HS-5 (cell line): ENCODE measurements around the gene SPNS1.
"Not testable (repeated sequence)": the region's sequence is repeated elsewhere in the genome, so short reads cannot be mapped to it uniquely, and the experiment has no call there.

ENCODE experiments used
- DNase-seq: peaks from one replicate; pipeline ENCODE4 v3.0.0-alpha.2; 2012; ENCODE audit warnings: low read depth

The SPNS1 gene

DNA sequence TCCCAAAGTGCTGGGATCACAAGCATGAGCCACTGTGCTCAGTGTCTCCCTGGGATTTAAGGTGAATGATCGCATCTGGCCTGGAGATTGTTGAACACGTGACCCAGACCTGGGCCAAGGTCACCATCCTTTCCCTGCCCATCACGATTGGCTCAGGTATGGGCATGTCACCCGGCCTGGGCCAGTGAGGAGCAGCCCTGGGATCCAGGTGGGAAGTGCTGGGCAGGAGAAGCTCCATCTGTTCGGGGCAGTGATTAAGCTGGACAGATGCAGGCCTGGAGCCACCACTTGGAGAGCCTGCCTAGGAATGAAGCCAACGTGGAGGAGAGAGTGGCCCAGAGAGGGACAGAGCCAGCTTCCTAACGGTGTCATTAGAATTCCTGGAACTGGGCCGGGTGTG, 17.1 kb downstream of the SPNS1 start:
- no peak for DNase-seq

DNA sequence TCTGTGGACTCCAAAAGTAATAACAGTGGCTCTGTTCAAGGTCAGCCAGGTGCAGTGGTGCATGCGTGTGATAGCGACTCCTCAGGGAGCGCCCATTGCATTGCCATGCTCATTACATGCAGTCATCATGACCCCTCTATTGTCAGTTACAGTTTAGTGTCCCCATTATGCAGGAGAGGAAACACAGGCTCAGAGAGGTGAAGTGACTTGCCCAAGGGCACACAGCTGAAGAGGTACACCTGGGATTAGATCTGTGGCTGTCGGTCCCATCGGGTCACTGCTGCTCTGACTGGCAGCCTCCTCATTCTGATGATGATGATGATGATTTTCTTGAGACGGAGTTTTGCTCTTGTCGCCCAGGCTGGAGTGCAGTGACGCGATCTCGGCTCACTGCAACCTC, 17.9 kb downstream of the SPNS1 start:
- no peak for DNase-seq

DNA sequence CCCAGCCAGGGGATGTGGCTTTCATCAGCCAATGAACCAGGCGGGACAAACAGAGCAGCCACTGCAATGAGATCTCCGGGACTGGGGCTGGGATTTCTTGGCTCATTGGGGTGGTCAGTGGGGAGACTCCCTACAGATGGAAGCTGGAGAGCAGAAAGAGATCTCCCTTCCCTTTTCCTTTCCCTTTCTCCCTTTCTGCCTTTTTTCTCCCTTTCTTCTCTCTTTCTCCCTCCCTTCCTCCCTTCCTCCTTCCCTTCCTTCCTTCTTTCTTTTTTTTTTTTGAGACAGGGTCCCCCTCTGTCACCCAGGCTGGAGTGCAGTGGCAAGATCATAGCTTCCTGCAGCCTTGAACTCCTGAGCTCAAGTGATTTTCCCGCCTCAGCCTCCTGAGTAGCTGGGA, 24.3 kb downstream of the SPNS1 start:
- DNase-seq: no peak

DNA sequence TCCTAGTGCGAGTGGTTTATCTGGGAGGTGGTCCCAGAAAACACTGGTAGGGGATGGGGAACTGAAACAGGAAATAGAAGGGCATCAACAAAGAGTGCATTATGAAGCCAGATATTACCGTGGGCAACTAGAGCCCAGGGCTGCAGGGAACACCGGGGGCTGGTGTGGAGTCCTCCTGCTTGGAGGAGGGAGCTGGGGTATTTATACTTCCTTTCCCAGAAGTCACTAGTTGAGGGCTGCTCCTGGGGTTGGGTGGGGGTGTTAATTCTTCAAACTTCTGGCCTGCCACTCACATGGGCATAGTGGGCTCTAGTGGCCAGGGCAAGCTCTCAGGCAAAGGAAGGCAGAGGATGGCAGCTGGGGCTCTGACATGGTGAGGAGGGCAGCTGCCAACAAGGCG, 25.0 kb downstream of the SPNS1 start:
- no peak for DNase-seq

DNA sequence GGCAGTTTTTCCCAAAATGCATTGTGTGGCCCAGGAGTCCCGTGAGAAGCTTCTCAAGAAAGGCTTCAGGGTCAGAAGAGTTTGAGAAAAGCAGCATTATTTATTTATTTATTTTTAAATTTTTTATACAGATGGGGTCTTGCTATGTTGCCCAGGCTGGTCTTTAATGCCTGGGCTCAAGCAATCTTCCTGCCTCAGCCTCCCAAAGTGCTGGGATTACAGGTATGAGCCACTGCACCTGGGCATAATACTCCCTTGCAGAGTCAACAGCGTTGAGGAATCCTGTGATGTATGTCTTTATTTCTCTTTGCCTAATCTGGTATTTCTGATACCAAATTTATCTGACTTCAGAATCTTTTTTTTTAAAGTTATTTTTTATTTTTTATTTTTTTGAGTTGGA, 25.4 kb downstream of the SPNS1 start:
- DNase-seq: no peak

DNA sequence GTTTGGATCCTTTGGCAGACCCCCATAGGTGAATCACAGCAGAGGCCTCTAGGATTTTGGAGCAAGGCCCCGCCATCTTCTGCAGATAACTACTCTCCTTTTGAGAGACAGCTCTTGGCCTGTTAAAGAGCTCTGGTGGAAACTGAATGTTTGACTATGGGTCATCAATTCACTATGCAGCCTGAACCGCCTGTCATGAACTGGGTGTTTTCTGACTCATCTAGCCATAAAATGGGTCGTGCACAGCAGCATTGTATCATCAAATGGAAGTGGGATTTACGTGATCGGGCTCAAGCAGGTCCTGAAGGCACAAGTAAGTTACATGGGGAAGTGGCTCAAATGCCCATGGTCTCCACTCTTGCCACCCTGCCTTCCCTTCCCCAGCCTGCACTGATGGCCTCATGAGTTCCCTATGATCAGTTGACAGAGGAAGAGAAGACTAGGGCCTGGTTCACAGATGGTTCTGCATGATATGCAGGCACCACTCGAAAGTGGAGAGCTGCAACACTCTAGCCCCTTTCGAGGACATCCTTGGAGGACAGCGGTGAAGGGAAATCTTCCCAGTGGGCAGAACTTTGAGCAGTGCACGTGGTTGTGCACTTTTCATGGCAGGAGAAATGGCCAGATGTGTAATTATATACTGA, 30.0 kb downstream of the SPNS1 start:
- not testable (repeated sequence) for DNase-seq

DNA sequence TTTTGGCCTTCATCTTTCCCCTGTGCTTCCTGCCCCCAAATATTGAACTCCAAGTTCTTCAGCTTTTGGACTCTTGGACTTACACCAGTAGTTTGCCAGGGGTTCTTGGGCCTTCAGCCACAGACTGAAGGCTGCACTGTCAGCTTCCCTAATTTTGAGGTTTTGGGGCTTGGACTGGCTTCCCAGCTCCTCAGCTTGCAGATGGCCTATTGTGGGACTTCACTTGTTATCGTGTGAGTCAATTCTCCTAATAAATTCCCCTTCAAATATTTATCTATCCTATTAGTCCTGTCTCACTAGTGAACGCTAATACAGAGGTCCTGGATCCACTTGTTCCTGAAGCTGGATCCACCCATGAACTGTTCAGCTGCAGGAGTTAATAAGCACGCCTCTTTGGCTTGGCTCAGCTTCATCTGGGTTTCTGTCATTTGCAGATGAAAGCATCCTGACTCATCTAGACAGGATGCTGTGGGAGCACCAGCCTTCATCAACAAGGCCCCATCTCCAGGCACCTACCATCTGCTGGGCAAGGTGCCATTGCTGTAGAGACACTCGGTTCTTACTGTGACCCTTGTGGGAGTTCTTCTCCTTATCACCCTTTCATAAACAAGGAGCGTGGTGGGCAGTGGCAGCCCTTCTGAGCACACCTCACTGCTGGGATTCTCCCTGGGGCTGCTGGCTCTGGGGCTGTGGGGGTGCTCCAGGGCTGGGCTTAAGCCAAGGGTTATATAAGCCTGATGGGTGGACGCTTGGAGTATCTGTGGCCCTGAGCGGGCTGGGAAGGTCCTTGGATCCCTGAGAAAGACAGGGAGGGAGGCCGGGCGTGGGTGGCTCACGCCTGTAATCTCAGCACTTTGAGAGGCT, 33.4 kb downstream of the SPNS1 start:
- peak; percentile 39 for DNase-seq

DNA sequence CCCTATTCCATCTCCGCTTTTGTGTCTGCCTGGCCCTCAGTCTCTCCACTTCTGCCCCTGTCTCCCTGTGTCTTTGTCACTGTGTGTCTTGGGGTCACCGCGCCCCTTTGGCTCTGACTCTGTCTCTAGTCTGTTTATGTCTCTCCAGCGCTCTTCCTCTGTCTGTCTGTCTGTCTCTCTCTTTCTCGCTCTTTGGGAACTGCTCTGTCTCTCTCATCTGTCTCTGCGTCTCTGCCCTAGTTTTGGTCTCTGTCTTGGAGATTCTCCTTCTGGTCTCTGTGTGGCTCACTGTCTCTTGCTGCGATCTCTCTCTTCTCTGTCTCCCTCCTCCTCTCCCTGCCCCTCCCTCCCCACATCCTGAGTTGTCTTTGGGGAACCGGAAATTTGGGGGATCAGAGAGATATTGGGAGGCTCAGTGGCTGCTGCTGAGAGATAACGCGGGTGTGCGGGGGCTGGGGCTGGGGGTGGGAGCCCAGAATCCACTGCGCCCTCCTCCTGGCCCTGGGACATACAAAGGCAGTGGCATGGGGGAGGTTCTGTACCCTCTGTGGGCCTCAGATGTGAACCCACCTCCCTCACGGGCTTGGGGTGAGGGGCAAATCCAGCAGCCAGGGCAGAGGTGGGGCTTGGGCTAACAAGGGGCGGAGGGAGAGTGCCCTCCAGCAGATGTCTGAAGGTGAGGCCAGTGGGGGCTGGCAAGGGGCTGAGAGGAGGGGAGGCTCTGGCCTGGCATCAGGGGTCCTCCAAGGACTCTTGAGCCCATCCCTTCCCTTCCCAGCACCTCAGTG, 34.7 kb downstream of the SPNS1 start:
- no peak for DNase-seq

DNA sequence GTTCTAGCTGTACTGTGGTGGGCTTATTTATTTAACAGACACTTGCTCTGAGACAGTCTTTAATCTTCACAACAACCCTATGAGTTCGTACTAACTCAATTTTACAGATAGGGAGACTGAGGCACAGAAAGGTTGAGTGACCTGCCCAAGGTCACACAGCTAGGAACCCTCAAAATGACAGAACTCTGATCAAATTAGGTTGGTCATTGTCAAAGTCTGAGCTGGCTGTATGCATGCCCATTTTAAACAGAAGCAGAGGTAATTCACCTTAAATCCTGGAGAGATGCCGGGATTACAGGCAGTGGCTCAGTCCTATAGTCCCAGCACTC, 35.2 kb downstream of the SPNS1 start:
- no peak for DNase-seq

DNA sequence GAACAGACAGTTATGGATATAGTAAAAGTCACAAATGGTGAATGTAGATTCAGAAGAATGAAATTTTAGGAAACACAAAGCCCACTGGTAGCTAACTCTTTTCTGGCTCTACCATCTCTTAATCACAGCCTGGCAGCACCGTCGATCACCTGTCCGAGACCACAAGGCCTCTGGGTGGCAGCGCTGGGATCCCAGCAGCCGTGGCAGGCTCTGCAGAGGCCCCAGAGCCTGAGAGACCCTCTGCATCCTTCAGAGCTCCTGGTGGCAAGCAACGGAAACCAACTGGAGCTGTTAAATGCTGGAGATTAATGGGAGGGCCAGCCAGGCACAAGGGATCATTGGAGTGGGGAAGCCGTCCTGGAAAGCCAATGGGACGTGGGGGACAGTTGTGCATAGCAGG, 36.5 kb downstream of the SPNS1 start:
- no peak for DNase-seq

DNA sequence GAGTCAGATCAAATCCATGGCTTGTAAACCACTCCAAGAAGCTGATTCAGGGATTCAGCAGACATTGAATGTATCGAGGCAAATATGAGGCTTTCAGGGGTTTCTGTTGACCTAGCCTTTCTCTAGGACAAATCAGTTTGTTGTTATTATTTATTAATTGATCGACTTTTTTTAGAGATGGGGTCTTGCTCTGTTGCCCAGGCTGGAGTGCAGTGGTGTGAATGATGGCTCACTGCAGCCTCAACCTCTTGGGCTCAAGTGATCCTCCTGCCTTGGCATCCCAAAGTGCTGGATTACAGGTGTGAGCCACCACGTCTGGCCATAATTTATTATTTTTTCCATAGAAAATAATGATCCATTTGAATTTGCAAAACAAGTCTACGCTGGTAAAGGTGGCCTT, 37.3 kb downstream of the SPNS1 start:
- DNase-seq: no peak

DNA sequence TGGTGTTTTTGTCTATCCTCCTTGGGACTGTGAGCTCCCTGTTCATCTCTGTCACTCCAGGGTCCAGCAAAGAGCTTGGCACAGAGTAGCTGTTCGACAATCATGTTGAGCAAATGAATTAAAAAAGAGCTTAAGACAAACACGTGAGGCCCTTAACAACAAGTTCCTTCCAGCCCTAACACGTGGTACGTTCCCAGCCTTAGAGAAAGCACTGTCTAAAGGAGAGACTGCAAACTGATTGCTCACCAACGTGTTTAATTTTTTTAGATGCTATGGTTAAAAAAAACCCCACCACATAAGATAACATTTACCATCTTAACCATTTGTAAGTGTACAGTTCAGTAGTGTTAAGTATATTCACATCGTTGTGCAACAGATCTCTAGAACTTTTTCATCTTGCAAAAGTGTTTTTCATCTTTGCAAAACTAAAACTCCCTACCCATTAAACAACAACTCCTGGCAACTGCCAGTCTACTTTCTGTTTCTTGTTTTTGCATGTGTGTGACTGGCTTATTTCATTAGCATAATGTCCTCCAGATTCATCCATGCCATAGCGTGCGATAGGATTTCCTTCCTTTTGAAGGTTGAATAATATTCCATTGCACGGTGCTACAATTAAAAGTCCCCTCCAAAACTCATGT, 38.5 kb downstream of the SPNS1 start:
- DNase-seq: no peak

DNA sequence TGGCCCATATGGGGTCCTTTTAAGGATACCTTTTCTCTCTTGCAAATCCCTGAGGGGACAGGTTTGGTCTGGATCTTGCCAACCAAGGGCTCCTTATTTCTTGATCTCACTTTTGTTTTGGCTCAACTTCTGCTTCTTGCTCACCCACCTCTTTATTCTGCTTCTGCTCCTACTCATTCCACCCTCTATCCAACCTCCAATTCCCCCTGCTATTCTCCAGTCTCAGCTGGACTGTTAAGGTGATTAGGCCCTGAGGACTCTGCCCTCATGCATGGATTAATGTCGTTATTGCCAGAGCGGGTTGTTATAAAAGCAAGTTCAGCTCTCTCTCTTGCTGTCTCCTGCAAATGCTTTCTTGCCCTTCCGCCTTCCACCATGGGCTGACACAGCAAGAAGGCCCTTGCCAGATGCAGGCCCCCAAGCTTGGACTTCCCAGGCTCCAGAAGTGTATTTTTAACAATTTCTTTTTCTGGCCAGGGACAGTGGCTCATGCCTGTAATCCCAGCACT, 40.0 kb downstream of the SPNS1 start:
- DNase-seq: no peak

DNA sequence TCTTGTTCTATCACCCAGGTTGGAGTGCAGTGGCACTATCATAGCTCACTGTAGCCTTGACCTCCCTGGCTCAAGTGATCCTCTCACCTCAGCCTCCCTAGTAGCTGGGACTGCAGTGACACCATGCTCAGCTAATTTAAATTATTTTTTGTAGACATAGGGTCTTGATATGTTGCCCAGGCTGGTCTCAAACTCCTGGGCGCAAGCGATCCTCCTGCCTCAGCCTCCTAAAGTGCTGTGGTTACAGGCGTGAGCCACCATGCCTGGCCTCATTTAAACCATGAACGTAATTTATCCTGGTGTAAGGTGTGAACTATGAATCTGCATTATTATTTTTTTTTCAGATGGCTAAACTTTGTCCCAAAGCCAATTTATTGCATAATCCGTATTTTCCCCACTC, 47.6 kb downstream of the SPNS1 start:
- no peak for DNase-seq

DNA sequence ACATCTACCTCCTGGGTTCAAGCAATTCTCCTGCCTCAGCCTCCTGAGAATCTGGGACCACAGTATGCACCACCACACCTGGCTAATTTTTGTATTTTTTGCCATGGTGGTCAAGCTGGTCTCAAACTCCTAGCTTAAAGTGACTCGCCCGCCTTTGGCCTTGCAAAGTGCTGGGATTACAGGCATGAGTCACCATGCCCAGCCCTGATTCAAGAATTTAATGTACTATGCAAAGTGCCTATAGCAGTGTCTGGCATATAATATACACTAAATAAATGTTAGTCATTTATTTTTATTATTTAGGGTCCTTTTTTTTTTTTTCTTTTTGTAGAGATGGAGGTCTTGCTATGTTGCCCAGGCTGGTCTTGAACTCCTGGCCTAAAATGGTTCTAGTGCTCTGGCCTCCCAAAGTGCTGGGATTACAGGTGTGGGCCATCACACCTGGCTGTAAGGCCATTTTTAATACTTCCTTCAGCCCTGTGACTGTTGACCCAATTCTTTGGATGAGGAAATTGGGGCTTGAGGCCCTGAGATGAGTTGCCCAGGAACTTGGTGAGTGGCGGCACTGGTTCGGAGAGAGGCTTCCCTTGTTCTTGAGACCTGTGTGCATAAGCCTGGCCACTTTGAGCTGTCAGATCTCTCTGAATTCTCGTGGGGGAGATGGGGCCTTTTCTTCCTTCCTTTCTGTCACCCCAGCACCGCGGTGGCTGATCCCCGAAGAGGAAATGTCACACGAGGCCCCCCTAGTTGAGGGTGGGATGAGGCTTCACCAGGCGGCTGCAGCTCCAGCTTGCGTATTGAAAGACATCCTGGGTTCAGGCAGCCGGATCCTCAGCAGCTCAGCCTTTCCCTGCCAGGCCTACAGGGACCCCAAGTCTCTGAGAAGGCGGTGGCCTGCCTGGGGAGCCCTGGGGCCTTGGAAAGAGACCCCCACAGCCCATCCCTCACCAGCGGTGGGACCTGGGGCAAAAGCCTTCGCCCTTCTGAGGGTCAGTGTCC, 49.0 kb downstream of the SPNS1 start:
- DNase-seq: no peak

DNA sequence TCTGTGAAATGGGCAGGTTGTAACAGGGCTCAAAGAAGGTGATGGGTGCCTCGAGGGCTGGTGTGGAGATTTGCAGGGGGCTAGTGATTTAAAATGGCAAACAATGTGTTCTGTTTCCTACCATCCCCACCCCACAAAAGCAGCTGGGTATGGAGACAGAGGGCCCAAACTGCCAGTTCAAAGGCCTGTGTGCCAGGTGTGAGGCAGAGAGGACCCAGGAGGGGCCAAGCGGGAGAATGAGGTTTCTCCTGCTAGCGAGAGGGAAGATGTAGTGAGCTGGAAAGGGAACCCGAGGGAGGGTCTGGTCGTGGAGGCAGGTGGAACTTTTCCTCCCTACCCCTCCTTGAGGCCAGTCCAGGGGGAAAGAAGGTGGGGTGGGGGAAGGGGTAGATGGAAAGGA, 49.7 kb downstream of the SPNS1 start:
- DNase-seq: no peak

DNA sequence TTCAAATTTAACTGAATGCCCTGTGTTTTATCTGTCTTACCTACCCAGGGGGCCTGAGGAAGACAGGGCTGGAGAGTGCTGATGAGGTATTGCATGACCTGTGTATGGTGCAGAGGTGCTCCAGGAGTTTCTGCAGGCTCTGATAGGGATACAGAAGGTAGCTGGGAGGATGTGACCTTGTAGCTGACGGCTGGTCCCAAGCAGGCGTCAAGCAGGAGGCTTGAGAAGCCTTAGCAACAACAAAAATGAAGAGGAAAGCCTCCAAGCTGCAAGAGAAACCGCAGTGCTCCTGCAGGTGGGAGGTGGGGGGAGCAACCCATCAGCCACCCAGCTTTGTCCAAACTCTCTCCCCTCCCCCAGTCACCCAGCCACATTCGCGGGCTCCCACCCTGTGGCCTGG, 50.6 kb downstream of the SPNS1 start:
- DNase-seq: no peak

DNA sequence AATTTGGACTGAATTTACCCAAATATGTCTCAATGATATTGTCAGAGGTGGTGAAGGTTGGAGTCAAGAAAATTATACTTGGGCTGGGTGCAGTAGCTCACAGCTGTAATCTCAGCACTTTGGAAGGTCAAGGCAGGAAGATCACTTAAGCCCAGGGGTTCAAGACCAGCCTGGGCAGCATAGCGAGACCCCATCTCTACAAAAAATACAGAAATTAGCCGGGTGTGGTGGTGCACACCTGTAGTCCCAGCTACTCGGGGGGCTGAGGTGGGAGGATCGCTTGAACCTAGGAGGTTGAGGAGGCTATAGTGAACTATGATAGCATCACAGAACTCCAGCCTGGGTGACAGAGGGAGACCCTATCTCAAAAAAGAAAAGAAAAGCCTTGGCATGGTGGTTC, 51.2 kb downstream of the SPNS1 start:
- no peak for DNase-seq

DNA sequence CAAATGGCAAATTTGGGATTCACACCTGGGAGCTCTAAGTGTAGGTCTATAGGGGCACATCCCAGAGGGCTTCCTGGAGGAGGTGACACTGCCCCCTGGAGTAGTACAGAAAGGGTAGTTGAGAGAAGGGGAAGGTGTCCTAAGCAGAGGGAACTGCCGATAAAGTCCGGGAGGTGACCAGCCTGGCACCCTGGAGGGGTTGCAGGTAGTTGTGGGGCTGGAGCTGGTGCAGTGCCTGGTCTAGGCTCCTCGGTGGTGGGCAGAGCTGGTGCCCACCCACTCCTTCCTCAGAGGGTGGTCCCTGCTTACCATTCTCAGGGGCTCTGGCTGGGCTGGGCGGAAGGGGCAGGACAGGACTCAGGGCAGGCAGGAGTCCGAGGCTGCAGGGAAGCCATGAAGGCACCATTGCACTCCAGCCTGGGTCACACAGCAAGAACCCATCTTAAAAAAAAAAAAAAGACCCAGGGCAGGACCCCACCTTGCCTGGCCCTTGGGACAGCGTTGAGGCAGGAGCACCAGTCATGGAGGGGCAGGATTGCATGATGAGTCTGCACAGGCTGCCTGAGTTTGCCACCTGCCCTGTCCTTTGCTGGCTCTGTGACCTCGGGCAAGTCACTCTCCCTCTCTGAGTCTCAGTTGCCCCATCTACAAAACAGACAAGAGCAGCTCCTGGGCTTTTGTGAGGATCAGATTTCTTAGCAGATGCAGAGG, 54.0 kb downstream of the SPNS1 start:
- no peak for DNase-seq

DNA sequence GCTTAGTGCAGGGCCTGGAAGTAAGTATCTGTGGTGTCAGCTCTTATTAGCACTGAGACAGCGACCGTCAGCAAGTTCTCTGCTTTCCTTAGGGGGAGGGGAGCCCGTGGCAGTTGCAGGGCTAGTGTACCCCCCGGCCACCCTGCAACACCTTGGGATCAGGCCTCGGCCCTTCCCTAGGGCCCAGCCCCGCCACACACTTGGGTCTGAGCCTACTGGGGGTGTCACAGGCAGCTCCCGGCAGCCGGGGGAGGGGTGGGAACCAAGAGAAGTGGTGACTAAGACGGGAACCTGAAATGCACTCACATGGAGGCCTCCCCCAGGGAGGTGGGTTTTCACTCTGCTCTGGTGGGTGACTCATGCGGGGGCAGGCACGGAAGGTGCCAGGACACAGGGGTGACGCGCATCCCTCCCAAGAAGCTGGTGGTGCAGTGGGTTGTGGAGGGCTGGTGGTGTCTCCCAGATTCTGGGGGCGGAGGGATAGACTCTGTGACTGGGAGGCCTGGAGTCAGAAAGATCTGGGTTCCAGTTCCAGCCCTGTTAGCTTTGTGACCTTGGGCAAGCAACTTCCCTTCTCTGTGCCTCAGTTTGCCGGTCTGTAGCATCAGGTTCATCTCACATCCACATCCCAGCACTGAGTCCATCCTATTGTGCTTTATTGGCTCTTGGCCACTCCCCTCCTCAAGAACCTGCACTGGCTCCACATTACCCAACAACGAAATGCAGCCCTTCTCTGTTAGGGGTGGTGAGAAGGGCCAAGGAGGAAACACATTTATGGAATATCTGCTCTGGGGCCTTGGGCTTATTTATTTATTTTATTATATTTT, 54.8 kb downstream of the SPNS1 start:
- peak; percentile 53 for DNase-seq
